DOHH2 (cell line): ENCODE results near the gene CLCN4.

Experiments used
- CTCF ChIP-seq: fragments of 200-600 bp; sonication (generic); IDR thresholded peaks from one replicate; pipeline ENCODE4 v1.5.1; 2014; ENCODE audit warnings: antibody characterized with exemption, mild to moderate bottlenecking, low read depth, low read length; ENCODE audit not compliant: poor library complexity, severe bottlenecking
- EZH2phosphoT487 ChIP-seq: fragments of 200-600 bp; sonication (generic); IDR thresholded peaks from 2 replicates; pipeline ENCODE4 v1.6.1; 2017; ENCODE audit warnings: borderline replicate concordance, mild to moderate bottlenecking, antibody characterized with exemption, low read length, moderate library complexity, mixed read lengths

- TF ChIP-seq CTCF, result no peak
- no peak for TF ChIP-seq EZH2phosphoT487
These were observed 10.0 kb downstream of the CLCN4 start for GRCh38 chrX:10166731-10167151.
